K562 (cell line): ENCODE results near the gene MYO1D. TPM values are rescaled to one million over a fixed set of nuclear protein-coding genes. Genes with fewer than 3 reads are reported as not detected.

Source experiments
- ATAC-seq: fragments of 200-7000 bp; cut with Tn5 transposase; 3 replicates; pipeline ENCODE4 v1.9.1; 2020; ENCODE audit warnings: moderate library complexity
- BruUV-seq: library from RNA; stranded (reverse); fragments of 400-500 nt; replicated peaks from 2 replicates; lab custom pipeline; 2021; lab: Mats Ljungman, UMichigan
- CTCF ChIA-PET: fragments of 300-600 bp; formaldehyde crosslinking; extraction: SDS; loops from one replicate; lab custom pipeline; 2021; ENCODE audit warnings: low intra/inter-chr PET ratio; lab: Yijun Ruan, JAX
- POLR2A ChIA-PET: fragments of 300-600, 350-650 bp; sonication (Branson Sonifier 250); formaldehyde crosslinking; extraction: SDS; loops from one replicate; lab custom pipeline; 2021; ENCODE audit warnings: antibody characterized with exemption, inconsistent platforms; lab: Yijun Ruan, JAX
- DNase-seq, 4 experiments: peaks; one replicate each; pipeline versions ENCODE4 v3.0.0 to v3.0.0-alpha.2; 2011 to 2018; ENCODE audit warnings: low spot score in 3 of 4, mixed read lengths in 3 of 4; ENCODE audit errors: extremely low read depth in 1 of 4
- FAIRE-seq: peaks from 2 replicates; lab custom pipeline; 2011; peaks lifted over from hg19 to GRCh38; lab: Jason Lieb, UNC
- H2AFZ ChIP-seq: 2 replicates; pipeline ENCODE4 v1.6.0; 2011; ENCODE audit warnings: low read depth, low read length, control low read depth, inconsistent platforms
- H3K27ac ChIP-seq: fragments of 200-600 bp; 3 replicates; pipeline ENCODE4 v1.8.0; 2011; ENCODE audit warnings: low read depth, mild to moderate bottlenecking, control low read depth, inconsistent platforms, low read length, moderate library complexity, mixed read lengths; ENCODE audit errors: extremely low read depth
- H3K27me3 ChIP-seq, 2 experiments: fragments of 300-600 bp in 1 of 2; 2 replicates in 1 of 2; 3 replicates in 1 of 2; pipeline versions ENCODE4 v1.6.0 to v1.8.0; 2011; ENCODE audit warnings: inconsistent platforms in 2 of 2, low read length in 2 of 2, mild to moderate bottlenecking in 1 of 2, mixed read lengths in 1 of 2, moderate library complexity in 1 of 2; ENCODE audit not compliant: control insufficient read depth in 2 of 2, insufficient read depth in 2 of 2
- H3K36me3 ChIP-seq: fragments of 300-600 bp; 3 replicates; pipeline ENCODE4 v1.8.0; 2011; ENCODE audit warnings: mild to moderate bottlenecking, low read length, inconsistent platforms; ENCODE audit not compliant: control insufficient read depth, insufficient read depth
- H3K4me1 ChIP-seq, 2 experiments: fragments of 200-600 bp in 1 of 2; replicated peaks in 1 of 2; 2 replicates in 1 of 2; 3 replicates in 1 of 2; pipeline versions ENCODE4 v1.5.1 to v1.8.0; 2011; ENCODE audit warnings: inconsistent platforms in 2 of 2, low read length in 2 of 2, mild to moderate bottlenecking in 1 of 2, mixed read lengths in 1 of 2, moderate library complexity in 1 of 2; ENCODE audit not compliant: control insufficient read depth in 2 of 2, insufficient read depth in 2 of 2
- H3K4me2 ChIP-seq: 2 replicates; pipeline ENCODE4 v1.6.1; 2011; ENCODE audit warnings: low read length, control low read depth, inconsistent platforms, mixed read lengths; ENCODE audit not compliant: insufficient read depth
- H3K4me3 ChIP-seq: fragments of 200-600 bp; sonication (generic), shearing (Covaris generic); 2 replicates; pipeline ENCODE4 v1.5.1; 2016; ENCODE audit warnings: control low read depth, inconsistent platforms
- H3K79me2 ChIP-seq: fragments of 200-600 bp; 3 replicates; pipeline ENCODE4 v1.8.0; 2011; ENCODE audit warnings: low read length, inconsistent platforms; ENCODE audit not compliant: control insufficient read depth, insufficient read depth
- H3K9ac ChIP-seq, 2 experiments: 2 replicates each; pipeline versions ENCODE4 v1.6.0 to v1.6.1; 2011; ENCODE audit warnings: low read depth in 2 of 2, low read length in 2 of 2, control low read depth in 1 of 2, inconsistent platforms in 1 of 2, mild to moderate bottlenecking in 1 of 2, mixed read lengths in 1 of 2; ENCODE audit not compliant: insufficient read depth in 1 of 2
- H3K9me1 ChIP-seq: one replicate; pipeline ENCODE4 v1.6.0; 2011; ENCODE audit warnings: inconsistent platforms, mild to moderate bottlenecking, low read length, moderate library complexity; ENCODE audit not compliant: control insufficient read depth, insufficient read depth
- H3K9me3 ChIP-seq: replicated peaks from 2 replicates; pipeline ENCODE4 v1.5.1; 2011; ENCODE audit warnings: low read depth, low read length, inconsistent platforms; ENCODE audit not compliant: control insufficient read depth, insufficient read depth
- H4K20me1 ChIP-seq: replicated peaks from 2 replicates; pipeline ENCODE4 v1.6.1; 2011; ENCODE audit warnings: low read length, inconsistent platforms, mixed read lengths; ENCODE audit not compliant: control insufficient read depth, insufficient read depth
- ATF3 ChIP-seq, 2 experiments: fragments of 450-650 bp in 1 of 2; sonication (generic) in 1 of 2; formaldehyde crosslinking in 1 of 2; IDR thresholded peaks in 1 of 2; conservative IDR thresholded peaks in 1 of 2; 2 replicates each; pipeline versions ENCODE4 v1.6.1 to v1.8.1; 2016 to 2023; ENCODE audit warnings: mild to moderate bottlenecking in 2 of 2, moderate library complexity in 2 of 2, inconsistent platforms in 1 of 2, missing genetic modification reagents in 1 of 2
- CBFA2T3 ChIP-seq: fragments of 450-650 bp; IDR thresholded peaks from 2 replicates; pipeline ENCODE4 v1.6.1; 2017
- CBX2 ChIP-seq: fragments of 200-600 bp; sonication (generic); IDR thresholded peaks from one replicate; pipeline ENCODE4 v1.6.1; 2012; ENCODE audit warnings: mild to moderate bottlenecking, low read length, inconsistent platforms; ENCODE audit not compliant: insufficient read depth, poor library complexity, severe bottlenecking
- CTCFL ChIP-seq: IDR thresholded peaks from 2 replicates; pipeline ENCODE4 v1.6.1; 2011; ENCODE audit warnings: borderline replicate concordance, low read depth, mild to moderate bottlenecking, moderate library complexity, low read length; ENCODE audit not compliant: insufficient read depth, poor library complexity, severe bottlenecking
- FOXK1 ChIP-seq: sonication (generic); formaldehyde crosslinking; IDR thresholded peaks from 2 replicates; pipeline ENCODE4 v1.8.0; 2022; ENCODE audit warnings: missing genetic modification reagents, mild to moderate bottlenecking, borderline replicate concordance
- HDAC8 ChIP-seq: fragments of 450-650 bp; IDR thresholded peaks from 2 replicates; pipeline ENCODE4 v1.6.1; 2016; ENCODE audit warnings: mild to moderate bottlenecking, missing genetic modification characterization, moderate library complexity, missing compliant biosample characterization
- NFE2 ChIP-seq: IDR thresholded peaks from 2 replicates; pipeline ENCODE4 v1.6.1; 2014; ENCODE audit warnings: antibody characterized with exemption, low read depth
- ZBTB34 ChIP-seq: fragments of 250-450 bp; sonication (Bioruptor Pico); IDR thresholded peaks from 2 replicates; pipeline ENCODE4 v1.8.0; 2021; ENCODE audit warnings: mild to moderate bottlenecking, moderate library complexity
- ZNF655 ChIP-seq: fragments of 250-450 bp; sonication (Bioruptor Pico); IDR thresholded peaks from 2 replicates; pipeline ENCODE4 v1.5.0; 2021
- ZNF696 ChIP-seq: fragments of 250-450 bp; sonication (Bioruptor Pico); conservative IDR thresholded peaks from 2 replicates; pipeline ENCODE4 v1.4.0; 2020; ENCODE audit warnings: mild to moderate bottlenecking, moderate library complexity
- in situ Hi-C: fragments of 300-500 bp; cut with MboI; formaldehyde crosslinking; loops from 4 replicates; pipeline ENCODE4 v1.15.0; 2018; ENCODE audit warnings: inconsistent platforms, mixed read lengths
- intact Hi-C: fragments of 100-400 bp; cut with micrococcal nuclease; formaldehyde crosslinking; loops from 2 replicates; pipeline ENCODE4 v1.14.2; 2022
- polyA plus RNA-seq, 8 experiments: library from polyadenylated mRNA; depleted of rRNA in 4 of 8; stranded (reverse) in 5 of 8; unstranded in 3 of 8; fragments of >200 nt; fragmentation: Nextera tagmentation in 2 of 8; fragmentation: Illumina TruSeq in 1 of 8; extraction: Ambion mirVana in 2 of 8; extraction: Trizol in 1 of 8; gene quantifications; 2 replicates each; pipeline versions ENCODE4 v1.2.1 to v1.2.3, GENCODE V29; 2011 to 2014; ENCODE audit warnings: inconsistent platforms in 1 of 8, missing spikeins in 1 of 8
- total RNA-seq, 7 experiments: library from RNA; depleted of rRNA in 6 of 7; stranded (reverse); fragments of >200 nt in 6 of 7; fragmentation: Illumina TruSeq in 2 of 7; extraction: Trizol in 2 of 7; gene quantifications; 2 replicates each; pipeline versions ENCODE4 v1.2.1 to v1.2.3, GENCODE V29; 2011 to 2021; ENCODE audit warnings: low replicate concordance in 1 of 7
- TF ChIP-seq, protein P1 (sequence below): fragments of 250-450 bp; sonication (Bioruptor Pico); IDR thresholded peaks from 2 replicates; pipeline ENCODE4 v1.6.1; 2021; ENCODE audit warnings: mild to moderate bottlenecking

MYO1D gene
- total and polyA plus RNA-seq, 9 of the 15 experiments (the other 6 are each of a cell fraction or from before 2014, with no cell fraction given), result 2.1 to 71.2 (median 45.4) TPM

DNA sequence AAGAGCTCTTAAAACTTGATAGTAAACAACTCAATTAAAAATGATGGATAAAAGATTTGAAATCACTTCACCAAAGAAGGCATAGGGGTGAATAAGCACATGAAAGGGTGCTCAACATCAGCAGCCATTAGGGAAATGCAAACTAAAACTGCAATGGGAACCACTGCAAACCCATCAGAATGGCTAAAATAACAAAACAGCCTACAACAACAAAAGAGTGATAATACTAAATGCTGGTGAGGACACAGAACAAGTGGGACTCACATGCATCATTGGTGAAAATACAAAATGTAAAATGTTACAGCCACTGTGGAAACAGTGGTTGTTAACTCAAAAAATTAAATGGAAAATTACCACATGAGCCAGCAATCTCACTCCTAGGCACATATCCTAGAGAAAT is 268.7 kb downstream of the MYO1D start:
- H3K4me1 ChIP-seq, result no peaks in the 10 kb centered on the region; a peak in 1 of 5 replicates
- no peaks in the 10 kb centered on the region for H3K9me3 ChIP-seq
- BruUV-seq, result no TSS peak
- H3K9me1 ChIP-seq, result no peaks in the 10 kb centered on the region
- H3K27me3 ChIP-seq, result no peaks in the 10 kb centered on the region
- DNase-seq (no peak), FAIRE-seq (no peak), ATAC-seq (no peak)
- in situ Hi-C loops (no loop called here), intact Hi-C loops (no loop called here)
- peaks cover 7% of the 10 kb centered on the region; the same call in 1 of the 3 replicates for H3K36me3 ChIP-seq
- no peaks in the 10 kb centered on the region for H3K79me2 ChIP-seq
- no peak overlapping the region for H3K4me3 ChIP-seq
- no peak overlapping the region for H3K4me2 ChIP-seq
- H4K20me1 ChIP-seq, result no peaks in the 10 kb centered on the region
- CTCF ChIA-PET, result no interaction called here
- H2AFZ ChIP-seq, result no peak overlapping the region
- POLR2A ChIA-PET, result no interaction called here
- TF ChIP-seq, protein P1, sequence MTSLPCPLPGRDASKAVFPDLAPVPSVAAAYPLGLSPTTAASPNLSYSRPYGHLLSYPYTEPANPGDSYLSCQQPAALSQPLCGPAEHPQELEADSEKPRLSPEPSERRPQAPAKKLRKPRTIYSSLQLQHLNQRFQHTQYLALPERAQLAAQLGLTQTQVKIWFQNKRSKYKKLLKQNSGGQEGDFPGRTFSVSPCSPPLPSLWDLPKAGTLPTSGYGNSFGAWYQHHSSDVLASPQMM (CRISPR knock-in tag), result no peak
- TF ChIP-seq FOXK1 (CRISPR knock-in tag) (no peak), ZBTB34 (CRISPR knock-in tag) (no peak), ZNF655 (CRISPR knock-in tag) (no peak), NFE2 (no peak), HDAC8 (tag) (no peak), CTCFL (no peak), ZNF696 (CRISPR knock-in tag) (no peak), CBX2 (no peak), ATF3 (IDR thresholded peaks at IDR 0.05) (no peak), ATF3 (CRISPR knock-in tag; conservative IDR thresholded peaks at IDR 0.05) (no peak), CBFA2T3 (no peak)
- no peak overlapping the region for H3K9ac ChIP-seq
- no peak overlapping the region for H3K27ac ChIP-seq
